ENCODE measurements around the gene KCNIP2. TPM values are rescaled to one million over a fixed set of nuclear protein-coding genes. Genes with fewer than 3 reads are reported as not detected.

Gene KCNIP2
- polyA plus RNA-seq, 1 of the 3 experiments (the other 2 are of a cell fraction) = 1.0 TPM

- peak overlapping the region; percentile 48 to 58 for H3K4me3 ChIP-seq (ENCODE audit: low read depth in 2 of 2, low read length in 1 of 2)
- H2AFZ ChIP-seq (ENCODE audit: low read depth) = peak overlapping the region; percentile 70
- H3K79me2 ChIP-seq (ENCODE audit: insufficient read depth) = peaks cover 42% of the 10 kb centered on the region
- H3F3A ChIP-seq (replicated peaks; ENCODE audit: insufficient read depth) = peaks cover 4% of the 10 kb centered on the region
- peak; percentile 43; the same call in 1 of the 2 replicates for TF ChIP-seq MXI1 (IDR thresholded peaks at IDR 0.05; ENCODE audit: low read depth, low read length)
- TF ChIP-seq MAX (IDR thresholded peaks at IDR 0.05; ENCODE audit: low read depth) = 0 out of 2 replicates have a peak, but pooled peaks have one; percentile 6
- TF ChIP-seq RXRA (IDR thresholded peaks at IDR 0.05; ENCODE audit: borderline replicate concordance, low read depth) = no peak
- no peak for TF ChIP-seq ELF1 (IDR thresholded peaks at IDR 0.05)
- ChIA-PET POLR2A (interaction anchor here (0.7 to 1.6 kb wide), 9 partner anchors 8 to 1459 kb away, joined by 3 to 10 read pairs (median 4); no protein-coding TSS in a partner anchor), CTCF (interaction anchor here (0.8 to 3.5 kb wide), 10 partner anchors 16 to 605 kb away, joined by 3 to 14 read pairs (median 4); partner anchors contain the start of gene KCNIP2)
- H3K9me2 ChIP-seq = no peaks in the 10 kb centered on the region
- peak overlapping the region; percentile 61 to 77 for H3K27ac ChIP-seq (ENCODE audit: low read depth in 2 of 2, low read length in 1 of 2)
- no peak for DNase-seq
- peaks cover 39% of the 10 kb centered on the region for H4K20me1 ChIP-seq (ENCODE audit: insufficient read depth)
- H3K36me3 ChIP-seq (replicated peaks in 1 of 2; ENCODE audit: control insufficient read depth in 1 of 2, insufficient read depth in 2 of 2, low read length in 1 of 2) = peaks cover 0 to 8% of the 10 kb centered on the region in 2 experiments
- H3K4me2 ChIP-seq = peak overlapping the region; percentile 85
- peaks cover 6 to 15% of the 10 kb centered on the region in 2 experiments; a peak in 2 of 4 replicates for H3K4me1 ChIP-seq (ENCODE audit: control insufficient read depth in 1 of 2, insufficient read depth in 2 of 2, low read depth in 1 of 2, low read length in 1 of 2)
- WGBS (ENCODE audit: low lambda C conversion rate) = 29% methylated on average over 14 of the region's 14 CpGs
- no peaks in the 10 kb centered on the region for H3K27me3 ChIP-seq (ENCODE audit: insufficient read depth)
- H3K9ac ChIP-seq = peak overlapping the region; percentile 57
- H3K9me3 ChIP-seq = no peaks in the 10 kb centered on the region
These were observed 24.5 kb downstream of the KCNIP2 start for GRCh38 chr10:101818872-101819633.

DNA sequence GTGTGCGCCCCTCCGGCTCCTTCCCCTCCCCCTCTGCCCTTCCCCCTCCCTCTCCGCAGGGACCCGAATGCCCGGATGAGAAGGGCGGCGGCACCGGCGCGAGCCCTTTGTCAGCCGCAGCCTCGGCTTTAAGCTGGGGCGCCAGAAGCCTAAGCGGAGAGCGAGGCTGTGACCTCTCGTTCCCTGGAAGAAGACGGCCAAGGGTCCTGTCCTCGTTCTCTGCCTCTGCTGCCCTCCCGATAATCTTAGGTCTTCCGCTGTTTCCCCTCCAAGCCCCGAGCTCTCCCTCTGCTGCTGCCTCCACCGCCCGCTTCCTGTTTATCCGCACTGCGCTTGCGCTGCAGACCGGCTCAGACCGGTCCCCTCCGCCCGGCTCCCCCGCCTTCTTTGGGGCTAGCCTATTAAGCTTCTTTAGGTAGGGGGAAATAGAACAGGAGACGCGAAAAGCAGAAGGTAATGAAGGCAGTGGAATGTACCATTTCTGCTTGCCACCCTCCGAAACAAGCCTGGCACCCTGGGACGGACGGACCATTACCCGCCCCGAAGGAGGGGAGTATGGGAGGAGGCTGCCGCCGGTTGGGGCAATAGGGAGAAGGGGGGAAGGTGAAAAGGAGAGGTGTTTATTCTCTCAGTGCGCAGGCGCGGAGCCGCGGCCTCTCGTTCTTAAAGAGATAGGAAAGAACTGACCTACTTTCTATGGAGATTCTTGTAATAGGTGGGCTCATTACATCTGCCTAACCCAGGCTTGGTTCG, 25.3 kb downstream of the KCNIP2 start, which contains the start of gene OGA:
OGA (minus strand) TSS at position 326 of the 753 bp plus-strand sequence. CDS start 422 bp downstream, outside the sequence.
- Histone ChIP-seq H3K4me3 (ENCODE audit: low read depth in 2 of 2, low read length in 1 of 2) (peak within 1 kb of the TSS; percentile 88 to 96), H3K4me1 (ENCODE audit: control insufficient read depth in 1 of 2, insufficient read depth in 2 of 2, low read depth in 1 of 2, low read length in 1 of 2) (peaks cover 6 to 21% of the 10 kb centered on the region in 2 experiments; a peak in 3 of 4 replicates), H3K9ac (peak within 1 kb of the TSS; percentile 94), H2AFZ (ENCODE audit: low read depth) (peak within 1 kb of the TSS; percentile 70), H3K36me3 (replicated peaks in 1 of 2; ENCODE audit: control insufficient read depth in 1 of 2, insufficient read depth in 2 of 2, low read length in 1 of 2) (peaks cover 2 to 15% of the 10 kb centered on the region in 2 experiments), H3K79me2 (ENCODE audit: insufficient read depth) (peaks cover 50% of the 10 kb centered on the region), H3K9me3 (no peaks in the 10 kb centered on the region), H3K27ac (ENCODE audit: low read depth in 2 of 2, low read length in 1 of 2) (peak within 1 kb of the TSS; percentile 81 to 97), H3K4me2 (peak within 1 kb of the TSS; percentile 92), H3K27me3 (ENCODE audit: insufficient read depth) (no peaks in the 10 kb centered on the region), H4K20me1 (ENCODE audit: insufficient read depth) (peaks cover 47% of the 10 kb centered on the region), H3F3A (replicated peaks; ENCODE audit: insufficient read depth) (peaks cover 7% of the 10 kb centered on the region), H3K9me2 (no peaks in the 10 kb centered on the region)
- DNase-seq = peak; percentile 96
- ChIA-PET POLR2A (interaction anchor here (0.8 to 1.6 kb wide), 9 partner anchors 9 to 526 kb away, joined by 3 to 10 read pairs (median 4); no protein-coding TSS in a partner anchor), CTCF (interaction anchor here (0.8 to 3.5 kb wide), 12 partner anchors 12 to 604 kb away, joined by 3 to 14 read pairs (median 4); partner anchors contain the start of gene KCNIP2)
- WGBS (ENCODE audit: low lambda C conversion rate) = 1% methylated on average over 37 of the region's 47 CpGs
- TF ChIP-seq PBX3 (IDR thresholded peaks at IDR 0.05) (peak; percentile 42; the same call in 1 of the 2 replicates), TAF1 (IDR thresholded peaks at IDR 0.05; ENCODE audit: borderline replicate concordance, low read depth, low read length) (peak; percentile 100), MXI1 (IDR thresholded peaks at IDR 0.05; ENCODE audit: low read depth, low read length) (peak; percentile 41), NRF1 (IDR thresholded peaks at IDR 0.05; ENCODE audit: low read depth, low read length) (peak; percentile 82), GABPA (IDR thresholded peaks at IDR 0.05; ENCODE audit: low read depth) (peak; percentile 40), IRF3 (IDR thresholded peaks at IDR 0.05; ENCODE audit: low read depth, low read length) (peak; percentile 12; the same call in 1 of the 2 replicates), JUND (IDR thresholded peaks at IDR 0.05) (peak; percentile 78; the same call in 1 of the 2 replicates), REST (IDR thresholded peaks at IDR 0.05; ENCODE audit: low read depth, low read length) (peak; percentile 81; the same call in 1 of the 2 replicates), POLR2AphosphoS5 (IDR thresholded peaks at IDR 0.05; ENCODE audit: low read depth, low read length) (peak; percentile 98), TCF12 (IDR thresholded peaks at IDR 0.05) (peak; percentile 24; the same call in 1 of the 2 replicates), FOXM1 (IDR thresholded peaks at IDR 0.05; ENCODE audit: low read depth) (no peak), EZH2phosphoT487 (IDR thresholded peaks at IDR 0.05; ENCODE audit: borderline replicate concordance, low read depth) (no peak), MAX (IDR thresholded peaks at IDR 0.05; ENCODE audit: low read depth) (0 out of 2 replicates have a peak, but pooled peaks have one; percentile 70), EP300 (IDR thresholded peaks at IDR 0.05; ENCODE audit: borderline replicate concordance in 1 of 2, low read depth in 1 of 2, low read length in 1 of 2) (peak in 1 of 2 experiments; percentile 53; a peak in 1 of 4 replicates)
